Epithelial cell of proximal tubule (primary cell): ENCODE measurements around the gene CACNG6. TPM values are rescaled to one million over a fixed set of nuclear protein-coding genes. Genes with fewer than 3 reads are reported as not detected.

Experiments used
- DNase-seq: peaks from one replicate; pipeline ENCODE4 v3.0.0-alpha.2; 2011; ENCODE audit warnings: low read depth
- H3K4me3 ChIP-seq: 2 replicates; pipeline ENCODE4 v1.5.1; 2011; ENCODE audit warnings: low read depth, mild to moderate bottlenecking, low read length
- CTCF ChIP-seq: conservative IDR thresholded peaks from 2 replicates; pipeline ENCODE4 v1.5.1; 2012; ENCODE audit warnings: low read depth, mild to moderate bottlenecking, low read length
- total RNA-seq: library from RNA; depleted of rRNA; stranded (reverse); fragments of >200 nt; gene quantifications from 2 replicates; pipeline ENCODE4 v1.2.3, GENCODE V29; 2015

CACNG6 gene
- 0.29 and 0.94 TPM in 2 replicates for total RNA-seq

GRCh38 chr19:53991224-53992113 lies at the start of gene CACNG6:
CACNG6 (plus strand) TSS chr19:53991637; CDS start chr19:53992878, 1,241 bp downstream.
- DNase-seq: no peak
- no peak for TF ChIP-seq CTCF
- no peak within 1 kb of the TSS for H3K4me3 ChIP-seq

- no peak for TF ChIP-seq CTCF
- H3K4me3 ChIP-seq: no peak overlapping the region
- no peak for DNase-seq
These were observed 49.2 kb upstream of the CACNG6 start for GRCh38 chr19:53942001-53942786.

GRCh38 chr19:53944416-53944815 lies 47.0 kb upstream of the CACNG6 start:
- no peak for TF ChIP-seq CTCF
- H3K4me3 ChIP-seq: no peak overlapping the region
- DNase-seq: no peak

GRCh38 chr19:53944933-53945332 lies 46.5 kb upstream of the CACNG6 start:
- no peak for TF ChIP-seq CTCF
- no peak overlapping the region for H3K4me3 ChIP-seq
- no peak for DNase-seq

- no peak overlapping the region for H3K4me3 ChIP-seq
- DNase-seq: no peak
- no peak for TF ChIP-seq CTCF
These were observed 46.0 kb upstream of the CACNG6 start for GRCh38 chr19:53945441-53945840.

GRCh38 chr19:53945998-53946397 lies 45.4 kb upstream of the CACNG6 start:
- no peak for DNase-seq
- H3K4me3 ChIP-seq: no peak overlapping the region
- no peak for TF ChIP-seq CTCF
